CD8-positive, alpha-beta memory T cell (primary cell): ENCODE measurements around the gene DNAJB14. TPM values are rescaled to one million over a fixed set of nuclear protein-coding genes. Genes with fewer than 3 reads are reported as not detected.

Source experiments
- CTCF ChIA-PET: fragments of 350-600 bp; sonication (Branson Sonifier 250); formaldehyde crosslinking; loops from one replicate; lab custom pipeline; 2021; ENCODE audit warnings: antibody characterized with exemption; lab: Charles Lee
- POLR2A ChIA-PET: fragments of 350-600 bp; sonication (Branson Sonifier 250); formaldehyde crosslinking; loops from one replicate; lab custom pipeline; 2021; ENCODE audit warnings: antibody characterized with exemption; lab: Charles Lee
- DNase-seq, 5 donors: peaks; one replicate each; pipeline versions ENCODE4 v3.0.0 to v3.0.0-alpha.2; 2020 to 2022; ENCODE audit warnings: mixed read lengths in 1 of 5
- H3K27ac ChIP-seq: one replicate; pipeline ENCODE4 v1.7.0; 2013; ENCODE audit warnings: low read depth, mild to moderate bottlenecking, low read length, moderate library complexity
- H3K27me3 ChIP-seq: 2 replicates; pipeline ENCODE4 v1.7.0; 2013; ENCODE audit warnings: low read length, mild to moderate bottlenecking; ENCODE audit not compliant: insufficient read depth, poor library complexity, severe bottlenecking
- H3K36me3 ChIP-seq: 2 replicates; pipeline ENCODE4 v1.7.0; 2013; ENCODE audit warnings: mild to moderate bottlenecking, low read length, moderate library complexity; ENCODE audit not compliant: insufficient read depth
- H3K4me1 ChIP-seq: 2 replicates; pipeline ENCODE4 v1.7.0; 2013; ENCODE audit warnings: mild to moderate bottlenecking, low read length, moderate library complexity; ENCODE audit not compliant: insufficient read depth
- H3K4me3 ChIP-seq: 2 replicates; pipeline ENCODE4 v1.7.0; 2013; ENCODE audit warnings: mild to moderate bottlenecking, low read length
- H3K9me3 ChIP-seq: 2 replicates; pipeline ENCODE4 v1.7.0; 2013; ENCODE audit warnings: mild to moderate bottlenecking, low read length
- H3K27ac Mint-ChIP-seq, 8 donors: one replicate each; pipeline ENCODE4 v1.8.0; 2020 to 2021; ENCODE audit warnings: mixed read lengths in 8 of 8, mild to moderate bottlenecking in 6 of 8, inconsistent platforms in 3 of 8, moderate library complexity in 3 of 8
- H3K27me3 Mint-ChIP-seq, 2 donors: one replicate each; pipeline ENCODE4 v1.8.0; 2020 to 2021; ENCODE audit warnings: mixed read lengths in 2 of 2, mild to moderate bottlenecking in 1 of 2, moderate library complexity in 1 of 2
- H3K36me3 Mint-ChIP-seq, 3 donors: one replicate each; pipeline ENCODE4 v1.8.0; 2020 to 2021; ENCODE audit warnings: mixed read lengths in 3 of 3, inconsistent platforms in 1 of 3, mild to moderate bottlenecking in 1 of 3
- H3K4me1 Mint-ChIP-seq, 3 donors: one replicate each; pipeline ENCODE4 v1.8.0; 2020 to 2021; ENCODE audit warnings: mixed read lengths in 3 of 3, inconsistent platforms in 1 of 3, mild to moderate bottlenecking in 1 of 3
- H3K4me3 Mint-ChIP-seq, 7 donors: one replicate each; pipeline ENCODE4 v1.8.0; 2020 to 2021; ENCODE audit warnings: mixed read lengths in 7 of 7, mild to moderate bottlenecking in 6 of 7, moderate library complexity in 4 of 7, inconsistent platforms in 2 of 7
- H3K9me3 Mint-ChIP-seq, 5 donors: one replicate each; pipeline ENCODE4 v1.8.0; 2020 to 2022; ENCODE audit warnings: mixed read lengths in 5 of 5, mild to moderate bottlenecking in 3 of 5, moderate library complexity in 2 of 5, inconsistent platforms in 1 of 5
- polyA plus RNA-seq: library from polyadenylated mRNA; unstranded; fragments of 300-500 nt; fragmentation: Illumina TruSeq; gene quantifications from one replicate; pipeline ENCODE4 v1.2.3, GENCODE V29; 2021
- total RNA-seq, 2 experiments: library from RNA; stranded (reverse); gene quantifications; one replicate each; pipeline ENCODE4 v1.2.3, GENCODE V29; 2021

DNAJB14 gene
- total and polyA plus RNA-seq, 3 experiments from 2014 or later, result 43.8 to 63.3 (median 46.5) TPM

- H3K9me3 ChIP-seq, result peaks cover 7% of the 10 kb centered on the region
Measured at GRCh38 chr4:99938243-99938753, 8.1 kb downstream of the DNAJB14 start.

DNA sequence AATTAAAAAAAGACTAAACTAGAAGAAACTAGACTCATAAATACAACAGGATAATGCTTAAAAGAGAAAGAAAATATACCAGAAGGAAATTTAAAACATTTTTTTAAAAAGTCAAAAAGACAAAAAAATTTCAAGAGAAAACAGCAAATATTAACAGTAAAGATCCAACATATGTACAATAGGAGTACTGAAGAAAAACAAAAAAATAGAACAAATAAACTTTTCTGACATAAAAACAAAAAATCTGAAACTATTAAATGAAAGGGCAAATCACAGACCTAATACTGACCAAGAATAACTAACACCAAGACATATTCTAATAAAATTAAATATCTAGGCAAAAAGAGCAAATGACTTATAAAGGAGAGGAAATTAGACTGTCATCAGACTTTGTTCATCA is 11.5 kb downstream of the DNAJB14 start:
- H3K9me3 ChIP-seq, result peaks cover 7% of the 10 kb centered on the region
- peaks cover 0 to 14% (median 11%) of the 10 kb centered on the region in 5 donors for H3K9me3 Mint-ChIP-seq
- H3K4me3 ChIP-seq, result no peak overlapping the region
- H3K27me3 ChIP-seq, result no peaks in the 10 kb centered on the region
- POLR2A ChIA-PET, result no interaction called here
- H3K4me1 ChIP-seq, result peaks cover 16% of the 10 kb centered on the region
- H3K27me3 Mint-ChIP-seq, result no peaks in the 10 kb centered on the region
- no peak overlapping the region for H3K27ac ChIP-seq
- peaks cover 53 to 69% (median 68%) of the 10 kb centered on the region in 3 donors for H3K4me1 Mint-ChIP-seq
- CTCF ChIA-PET, result no interaction called here
- H3K27ac Mint-ChIP-seq, result peak overlapping the region in 2 of 8 donors; percentile 54 to 58
- no peak overlapping the region for H3K4me3 Mint-ChIP-seq
- H3K36me3 Mint-ChIP-seq, result peaks cover 28 to 49% (median 31%) of the 10 kb centered on the region in 3 donors
- DNase-seq, result no peak
- no peaks in the 10 kb centered on the region for H3K36me3 ChIP-seq

More at GRCh38 chr4:99938243-99938753, 8.1 kb downstream of the DNAJB14 start:
- H3K27me3 ChIP-seq, result no peaks in the 10 kb centered on the region
- no peaks in the 10 kb centered on the region for H3K36me3 ChIP-seq
- H3K27me3 Mint-ChIP-seq, result no peaks in the 10 kb centered on the region
- H3K4me3 Mint-ChIP-seq, result no peak overlapping the region
- H3K27ac Mint-ChIP-seq, result peak overlapping the region in 4 of 8 donors; percentile 1 to 92 (median 14)
- no peak for DNase-seq
- peaks cover 24% of the 10 kb centered on the region for H3K4me1 ChIP-seq
- H3K9me3 Mint-ChIP-seq, result peaks cover 0 to 14% (median 10%) of the 10 kb centered on the region in 5 donors
- H3K4me3 ChIP-seq, result no peak overlapping the region
- POLR2A ChIA-PET, result interaction anchor here (0.6 kb wide), 2 partner anchors 369 to 1322 kb away, joined by 3 read pairs; no protein-coding TSS in a partner anchor
- peaks cover 21 to 43% (median 24%) of the 10 kb centered on the region in 3 donors for H3K36me3 Mint-ChIP-seq
- CTCF ChIA-PET, result no interaction called here
- peaks cover 41 to 66% (median 65%) of the 10 kb centered on the region in 3 donors for H3K4me1 Mint-ChIP-seq
- H3K27ac ChIP-seq, result no peak overlapping the region

DNA sequence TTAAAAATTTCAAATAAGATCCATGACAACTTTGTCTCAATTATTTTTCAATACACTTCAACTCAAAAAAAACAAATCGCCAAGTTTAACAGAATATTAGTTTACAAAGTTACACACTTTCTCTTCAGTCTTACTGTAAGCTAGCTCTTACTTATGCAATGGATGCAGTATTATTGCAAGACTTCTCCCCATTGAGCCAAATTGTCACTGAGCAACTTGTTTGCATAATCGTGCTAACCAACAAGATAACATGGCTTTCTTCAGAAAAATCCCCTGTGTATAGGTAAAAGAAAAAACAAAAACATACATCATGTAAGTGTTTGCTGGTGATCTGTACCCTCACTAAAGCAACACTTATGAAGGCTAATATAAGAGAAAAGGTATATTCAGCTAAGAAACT is 18.9 kb downstream of the DNAJB14 start:
- Mint-ChIP-seq H3K27ac (peak overlapping the region in 2 of 8 donors; percentile 6 to 12), H3K27me3 (no peaks in the 10 kb centered on the region), H3K4me1 (peaks cover 41 to 72% (median 59%) of the 10 kb centered on the region in 3 donors), H3K4me3 (no peak overlapping the region), H3K9me3 (no peaks in the 10 kb centered on the region), H3K36me3 (peaks cover 2 to 56% (median 16%) of the 10 kb centered on the region in 3 donors)
- Histone ChIP-seq H3K4me1 (peaks cover 21% of the 10 kb centered on the region), H3K27me3 (no peaks in the 10 kb centered on the region), H3K27ac (no peak overlapping the region), H3K36me3 (no peaks in the 10 kb centered on the region), H3K9me3 (no peaks in the 10 kb centered on the region), H3K4me3 (no peak overlapping the region)
- ChIA-PET CTCF (no interaction called here), POLR2A (no interaction called here)
- DNase-seq, result no peak

DNA sequence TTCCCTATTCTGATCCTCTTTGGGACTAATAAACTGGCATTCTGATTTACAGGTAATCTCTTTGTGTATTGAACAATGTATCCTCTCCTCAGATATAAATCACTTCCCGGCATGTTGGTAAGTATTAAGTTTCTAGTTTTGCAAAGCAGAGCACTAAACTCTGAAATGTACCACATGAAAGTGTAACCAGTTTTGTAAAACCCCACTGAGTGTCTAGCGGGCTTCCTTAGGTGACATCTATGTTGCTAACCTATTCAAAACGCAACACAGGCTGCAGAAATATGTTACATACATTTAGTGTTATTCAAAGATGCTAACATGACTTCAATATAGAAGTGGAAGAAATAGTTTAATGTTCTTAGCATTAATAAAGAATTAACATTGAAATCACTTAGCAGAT is 25.2 kb downstream of the DNAJB14 start:
- Histone ChIP-seq H3K27me3 (no peaks in the 10 kb centered on the region), H3K4me1 (peaks cover 5% of the 10 kb centered on the region), H3K9me3 (no peaks in the 10 kb centered on the region), H3K27ac (no peak overlapping the region), H3K36me3 (no peaks in the 10 kb centered on the region), H3K4me3 (no peak overlapping the region)
- no peak overlapping the region for H3K4me3 Mint-ChIP-seq
- ChIA-PET CTCF (no interaction called here), POLR2A (no interaction called here)
- no peaks in the 10 kb centered on the region for H3K27me3 Mint-ChIP-seq
- H3K9me3 Mint-ChIP-seq, result peaks cover 0 to 6% (median 4%) of the 10 kb centered on the region in 5 donors
- peaks cover 22 to 64% (median 25%) of the 10 kb centered on the region in 3 donors for H3K36me3 Mint-ChIP-seq
- H3K27ac Mint-ChIP-seq, result peak overlapping the region in 4 of 8 donors; percentile 20 to 89 (median 63)
- peak in 1 of 5 donors; percentile 26 for DNase-seq
- H3K4me1 Mint-ChIP-seq, result peaks cover 21 to 40% (median 38%) of the 10 kb centered on the region in 3 donors

GRCh38 chr4:99918656-99919055 is 27.8 kb downstream of the DNAJB14 start:
- Mint-ChIP-seq H3K9me3 (peaks cover 0 to 6% (median 4%) of the 10 kb centered on the region in 5 donors), H3K27me3 (no peaks in the 10 kb centered on the region), H3K36me3 (peaks cover 33 to 71% (median 34%) of the 10 kb centered on the region in 3 donors), H3K4me3 (no peak overlapping the region), H3K4me1 (peaks cover 23 to 42% (median 41%) of the 10 kb centered on the region in 3 donors), H3K27ac (peak overlapping the region in 2 of 8 donors; percentile 8 to 32)
- no peaks in the 10 kb centered on the region for H3K36me3 ChIP-seq
- H3K4me1 ChIP-seq, result peaks cover 5% of the 10 kb centered on the region
- no peak overlapping the region for H3K4me3 ChIP-seq
- no peaks in the 10 kb centered on the region for H3K9me3 ChIP-seq
- ChIA-PET POLR2A (no interaction called here), CTCF (interaction anchor here (0.8 kb wide), 1 partner anchor 32 kb away, joined by 3 read pairs; the partner anchor contains the start of gene H2AZ1)
- H3K27me3 ChIP-seq, result no peaks in the 10 kb centered on the region
- H3K27ac ChIP-seq, result no peak overlapping the region
- DNase-seq, result no peak

GRCh38 chr4:99917575-99917974 is 28.8 kb downstream of the DNAJB14 start:
- Mint-ChIP-seq H3K9me3 (peaks cover 0 to 6% (median 4%) of the 10 kb centered on the region in 5 donors), H3K36me3 (peaks cover 33 to 71% (median 33%) of the 10 kb centered on the region in 3 donors), H3K4me3 (no peak overlapping the region), H3K27ac (peak overlapping the region in 1 of 8 donors; percentile 8), H3K4me1 (peaks cover 25 to 42% (median 36%) of the 10 kb centered on the region in 3 donors), H3K27me3 (no peaks in the 10 kb centered on the region)
- Histone ChIP-seq H3K4me3 (no peak overlapping the region), H3K9me3 (no peaks in the 10 kb centered on the region), H3K27me3 (no peaks in the 10 kb centered on the region), H3K27ac (no peak overlapping the region), H3K36me3 (no peaks in the 10 kb centered on the region), H3K4me1 (peaks cover 1% of the 10 kb centered on the region)
- ChIA-PET POLR2A (interaction anchor here (0.6 kb wide), 1 partner anchor 16 kb away, joined by 3 read pairs; no protein-coding TSS in a partner anchor), CTCF (interaction anchor here (0.8 kb wide), 1 partner anchor 33 kb away, joined by 3 read pairs; the partner anchor contains the start of gene H2AZ1)
- no peak for DNase-seq

DNA sequence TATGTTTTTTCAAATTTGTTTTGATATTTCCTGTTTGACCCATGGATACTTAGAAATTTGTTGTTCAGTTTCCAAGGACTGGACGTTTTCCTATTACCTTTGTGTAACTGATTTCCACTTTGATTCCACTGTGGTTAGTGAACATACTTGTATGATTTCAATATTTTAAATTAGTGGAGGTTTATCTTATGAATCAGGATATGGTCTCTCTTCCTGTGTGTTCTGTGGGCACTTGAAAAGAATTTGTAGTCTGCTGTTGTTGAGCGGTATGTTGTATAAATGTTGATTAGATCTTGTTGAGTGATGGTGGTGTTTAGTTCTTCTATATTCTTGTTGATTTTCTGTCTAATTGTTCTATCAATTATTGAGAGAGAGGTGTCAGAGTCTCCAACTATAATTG is 31.0 kb downstream of the DNAJB14 start:
- no peak overlapping the region for H3K4me3 Mint-ChIP-seq
- Histone ChIP-seq H3K27me3 (no peaks in the 10 kb centered on the region), H3K27ac (no peak overlapping the region), H3K36me3 (no peaks in the 10 kb centered on the region), H3K9me3 (no peaks in the 10 kb centered on the region), H3K4me3 (no peak overlapping the region), H3K4me1 (no peaks in the 10 kb centered on the region)
- CTCF ChIA-PET, result no interaction called here
- peaks cover 23 to 47% (median 33%) of the 10 kb centered on the region in 3 donors for H3K4me1 Mint-ChIP-seq
- DNase-seq, result no peak
- H3K9me3 Mint-ChIP-seq, result peaks cover 0 to 6% (median 4%) of the 10 kb centered on the region in 5 donors
- POLR2A ChIA-PET, result no interaction called here
- H3K36me3 Mint-ChIP-seq, result peaks cover 30 to 70% (median 35%) of the 10 kb centered on the region in 3 donors
- H3K27me3 Mint-ChIP-seq, result no peaks in the 10 kb centered on the region
- peak overlapping the region in 4 of 8 donors; percentile 4 to 31 (median 7) for H3K27ac Mint-ChIP-seq

GRCh38 chr4:99894998-99895397 is 51.4 kb downstream of the DNAJB14 start:
- Histone ChIP-seq H3K9me3 (no peaks in the 10 kb centered on the region), H3K4me3 (peak overlapping the region; percentile 68), H3K4me1 (peaks cover 20% of the 10 kb centered on the region), H3K27ac (no peak overlapping the region), H3K36me3 (peaks cover 5% of the 10 kb centered on the region), H3K27me3 (no peaks in the 10 kb centered on the region)
- ChIA-PET CTCF (interaction anchor here (0.8 to 4.0 kb wide), 4 partner anchors 52 to 332 kb away, joined by 3 to 36 read pairs (median 6); partner anchors contain the start of genes DNAJB14 and TRMT10A), POLR2A (interaction anchor here (1.1 to 2.1 kb wide), 4 partner anchors 46 to 75 kb away, joined by 3 to 33 read pairs (median 9); partner anchors contain the start of gene DNAJB14)
- peaks cover 37 to 49% (median 49%) of the 10 kb centered on the region in 3 donors for H3K4me1 Mint-ChIP-seq
- no peaks in the 10 kb centered on the region for H3K9me3 Mint-ChIP-seq
- H3K4me3 Mint-ChIP-seq, result peak overlapping the region in 6 of 7 donors; percentile 10 to 98 (median 96)
- H3K27me3 Mint-ChIP-seq, result no peaks in the 10 kb centered on the region
- peaks cover 0 to 36% (median 6%) of the 10 kb centered on the region in 3 donors for H3K36me3 Mint-ChIP-seq
- peak in 2 of 5 donors; percentile 3 to 43 for DNase-seq
- H3K27ac Mint-ChIP-seq, result peak overlapping the region in 6 of 8 donors; percentile 90 to 96 (median 94)
